GM21717 (cell line): Measurements from ENCODE around the gene SMCHD1.
"Not testable (repeated sequence)": the region's sequence is repeated elsewhere in the genome, so short reads cannot be mapped to it uniquely, and the experiment has no call there.

ENCODE experiments used
- ATAC-seq: cut with Tn5 transposase; IDR thresholded peaks from one replicate; pipeline ENCODE4 v1.9.1; 2021; ENCODE audit warnings: mild to moderate bottlenecking, moderate library complexity; ENCODE audit not compliant: unreplicated experiment

SMCHD1 gene

DNA sequence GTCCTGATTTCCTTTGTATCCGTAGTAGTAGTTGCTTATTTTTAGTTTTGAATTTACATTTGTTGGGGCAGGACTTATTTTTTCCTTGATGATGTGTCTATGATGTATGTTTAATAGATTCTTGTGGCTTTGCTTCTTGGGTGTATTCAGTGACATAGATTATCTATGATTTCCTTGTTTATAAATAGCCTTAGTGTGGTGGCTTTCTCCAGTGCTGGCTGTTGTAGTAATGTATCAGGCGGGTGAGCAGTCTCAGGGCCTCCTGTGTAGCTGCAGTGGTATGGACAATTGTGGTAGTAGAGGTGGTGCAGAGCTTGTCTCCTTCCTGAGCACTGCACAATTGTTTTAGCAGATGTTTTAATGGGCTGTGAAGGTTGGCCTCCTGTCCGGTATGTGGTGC, 60.5 kb downstream of the SMCHD1 start:
- no peak for ATAC-seq

DNA sequence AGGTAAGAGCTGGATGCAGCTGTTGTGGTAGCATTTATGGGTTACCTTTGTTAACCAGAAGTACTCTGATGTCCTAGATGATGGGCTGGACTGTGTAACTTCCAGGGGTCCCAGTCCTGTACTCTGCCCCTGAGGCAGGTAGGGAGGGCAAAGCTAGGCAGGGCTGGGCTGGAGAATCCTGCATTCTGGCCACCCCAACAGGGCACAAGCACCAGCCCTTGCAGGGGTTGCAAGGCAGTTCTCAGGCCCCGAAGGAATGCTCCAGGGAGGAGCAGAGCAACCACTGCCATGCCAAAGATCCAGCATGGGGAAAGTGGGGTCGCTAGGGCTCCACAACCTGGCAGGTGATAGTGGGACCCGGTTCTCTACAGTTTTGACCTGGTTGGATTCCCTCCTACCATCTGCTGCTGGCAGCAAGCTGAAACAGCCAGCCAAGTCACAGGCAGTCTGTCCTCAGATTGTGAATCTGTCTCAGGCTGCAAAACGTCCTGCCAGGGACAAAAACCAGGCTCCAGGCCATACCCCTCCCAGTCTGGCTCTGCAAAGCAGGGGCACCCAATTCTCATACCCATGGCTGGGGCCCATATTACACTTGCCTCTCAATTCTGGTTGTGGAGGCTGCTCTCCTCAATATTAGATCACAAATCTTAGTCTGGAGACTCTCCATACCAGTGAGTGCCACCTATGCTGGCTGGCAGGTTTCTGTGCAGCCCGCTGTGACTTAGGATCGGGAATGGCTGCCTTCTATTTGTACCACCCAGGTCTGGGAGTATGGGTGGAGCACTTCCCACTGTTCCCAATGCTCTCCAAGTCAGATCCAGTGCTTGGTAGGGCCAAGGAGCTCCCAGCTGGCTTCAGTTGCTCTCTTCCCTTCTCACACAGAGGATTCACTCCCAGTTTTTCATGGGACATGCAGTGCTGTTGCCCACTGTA, 61.1 kb downstream of the SMCHD1 start:
- ATAC-seq, result no peak

DNA sequence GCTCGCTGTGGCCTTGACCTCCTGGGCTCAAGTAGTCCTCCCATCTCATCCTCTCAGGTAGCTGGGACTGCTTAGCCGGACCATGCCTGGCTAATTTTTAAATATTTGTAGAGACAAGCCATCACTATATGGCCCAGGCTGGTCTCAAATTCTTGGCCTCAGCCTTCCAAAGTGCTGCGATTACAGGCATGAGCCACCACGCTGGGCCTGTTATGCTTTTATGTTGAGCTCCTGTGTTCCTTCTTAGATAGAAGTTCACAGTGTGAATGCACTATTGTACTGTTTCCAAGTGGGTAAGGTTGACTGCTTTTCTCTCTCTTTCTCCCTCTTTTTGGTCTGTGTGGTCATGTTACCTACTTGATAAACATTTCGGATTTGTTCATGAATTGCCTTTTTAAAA, 61.9 kb downstream of the SMCHD1 start:
- no peak for ATAC-seq

DNA sequence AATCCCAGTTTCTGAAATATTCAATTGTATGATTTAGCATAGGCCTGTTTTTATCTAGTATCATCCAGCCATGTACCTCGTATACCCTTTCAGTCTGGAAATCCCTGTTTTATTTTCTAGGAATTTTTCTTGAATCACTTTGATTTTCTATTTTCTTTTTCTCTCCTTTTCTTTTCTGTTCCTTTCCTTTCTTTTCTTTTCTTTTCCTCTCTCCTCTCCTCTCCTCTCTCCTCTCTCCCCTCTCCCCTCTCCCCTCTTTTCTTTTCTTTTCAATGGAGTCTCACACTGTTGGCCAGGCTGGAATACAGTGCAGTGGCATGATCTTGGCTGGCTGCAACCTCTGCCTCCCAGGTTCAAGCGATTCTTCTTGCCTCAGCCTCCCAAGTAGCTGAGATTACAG, 63.5 kb downstream of the SMCHD1 start:
- no peak for ATAC-seq

DNA sequence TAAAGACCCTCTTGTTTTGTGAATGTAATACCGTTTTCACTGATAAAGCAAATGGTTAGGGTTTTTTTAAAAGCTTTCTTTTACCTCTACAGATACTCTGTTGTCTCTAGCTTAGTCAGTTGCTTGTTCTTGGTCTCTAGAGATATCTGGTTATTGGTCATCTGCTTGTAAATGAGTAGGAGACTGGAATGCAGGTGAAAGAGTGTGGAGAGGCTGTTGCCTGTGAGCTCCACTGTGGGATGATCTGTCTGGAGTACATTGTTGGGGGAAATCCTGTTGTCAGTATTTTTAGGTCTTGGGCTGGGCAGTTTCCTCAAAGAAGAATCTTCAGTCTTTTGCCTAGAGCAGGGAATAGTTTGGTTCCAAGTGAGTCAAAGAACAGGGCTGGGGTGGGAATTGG, 67.7 kb downstream of the SMCHD1 start:
- ATAC-seq, result no peak

DNA sequence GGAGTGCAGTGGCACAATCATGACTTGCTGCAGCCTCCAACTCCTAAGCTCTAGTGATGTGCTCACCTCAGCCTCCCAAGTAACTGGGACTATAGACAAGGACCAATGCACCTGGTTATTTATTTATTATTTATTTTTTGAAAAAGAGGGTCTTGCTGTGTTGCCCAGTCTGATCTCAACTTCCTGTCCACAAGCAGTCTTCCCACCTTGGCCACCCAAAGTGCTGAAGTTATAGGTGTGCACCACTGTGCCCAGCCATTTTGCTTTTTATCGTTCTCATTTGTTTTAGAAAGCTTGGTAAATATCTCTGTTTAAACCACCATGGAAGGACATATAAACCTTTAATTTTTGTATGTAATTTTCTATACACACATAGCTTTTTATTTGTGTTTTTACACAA, 74.2 kb downstream of the SMCHD1 start:
- no peak for ATAC-seq

DNA sequence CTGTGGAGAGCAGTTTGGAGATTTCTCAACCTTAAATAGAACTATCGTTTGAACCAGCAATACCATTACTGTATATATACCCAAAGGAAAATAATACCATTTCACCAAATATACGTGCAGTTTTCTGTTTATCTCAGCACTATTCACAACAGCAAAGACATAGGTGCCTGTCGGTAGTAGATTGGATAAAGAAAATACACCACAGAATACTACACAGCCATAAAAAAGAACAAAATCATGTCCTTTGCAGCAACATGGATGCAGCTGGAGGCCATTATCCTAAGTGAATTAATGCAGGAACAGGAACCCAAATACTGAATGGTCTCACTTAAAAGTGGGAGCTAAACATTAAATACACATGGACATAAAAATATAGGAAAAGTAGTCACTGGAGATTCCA, 81.3 kb downstream of the SMCHD1 start:
- no peak for ATAC-seq

DNA sequence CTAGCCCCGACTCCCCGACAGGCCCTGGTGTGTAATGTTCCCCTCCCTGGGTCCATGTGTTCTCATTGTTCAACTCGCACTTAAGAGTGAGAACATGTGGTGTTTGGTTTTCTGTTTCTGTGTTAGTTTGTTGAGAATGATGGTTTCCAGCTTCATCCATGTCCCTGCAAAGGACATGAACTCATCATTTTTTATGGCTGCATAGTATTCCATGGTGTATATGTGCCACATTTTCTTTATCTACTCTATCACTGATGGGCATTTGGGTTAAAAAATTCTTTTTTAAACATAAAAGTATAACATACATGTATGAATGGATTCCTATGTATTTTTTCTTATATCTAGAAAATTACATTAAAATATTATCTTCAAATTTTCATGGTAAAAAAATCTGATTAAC, 84.6 kb downstream of the SMCHD1 start:
- not testable (repeated sequence) for ATAC-seq

DNA sequence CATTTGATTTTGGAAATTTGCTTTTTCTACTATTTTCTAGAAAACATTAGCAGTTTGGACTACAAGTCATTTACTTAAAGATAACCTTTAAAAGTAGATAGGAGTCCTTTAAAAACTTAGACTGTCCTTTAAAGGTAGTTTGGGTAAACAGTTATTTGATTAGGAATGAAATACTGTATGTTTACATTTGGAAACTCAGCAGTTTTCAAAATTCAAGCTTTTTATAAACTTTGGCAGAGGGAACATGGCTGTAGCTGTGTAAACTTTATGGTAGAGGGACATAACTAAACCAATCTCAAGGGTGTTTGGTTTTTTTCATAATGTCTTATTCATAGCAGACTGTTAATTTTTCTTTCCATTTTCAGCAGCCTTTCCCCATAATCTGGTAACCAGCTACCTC, 90.7 kb downstream of the SMCHD1 start:
- no peak for ATAC-seq

DNA sequence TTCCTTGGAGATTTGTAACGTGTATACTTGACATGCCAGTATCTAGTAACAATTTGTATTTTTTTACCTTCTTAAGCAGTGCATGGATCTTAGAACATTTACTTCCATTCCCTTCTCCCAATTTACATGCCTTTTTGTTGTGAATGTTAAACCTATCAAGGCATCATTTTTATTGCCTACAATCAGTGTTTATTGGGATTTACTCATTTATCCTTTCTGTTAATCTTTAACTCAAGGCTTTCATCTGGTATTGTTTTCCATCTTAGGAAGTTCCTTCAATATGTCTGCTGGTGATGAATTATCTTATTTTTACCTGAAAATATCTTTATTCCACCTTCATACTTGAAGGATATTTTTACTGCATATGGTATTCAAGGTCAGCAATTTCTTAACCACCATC, 102.8 kb downstream of the SMCHD1 start:
- ATAC-seq, result no peak

DNA sequence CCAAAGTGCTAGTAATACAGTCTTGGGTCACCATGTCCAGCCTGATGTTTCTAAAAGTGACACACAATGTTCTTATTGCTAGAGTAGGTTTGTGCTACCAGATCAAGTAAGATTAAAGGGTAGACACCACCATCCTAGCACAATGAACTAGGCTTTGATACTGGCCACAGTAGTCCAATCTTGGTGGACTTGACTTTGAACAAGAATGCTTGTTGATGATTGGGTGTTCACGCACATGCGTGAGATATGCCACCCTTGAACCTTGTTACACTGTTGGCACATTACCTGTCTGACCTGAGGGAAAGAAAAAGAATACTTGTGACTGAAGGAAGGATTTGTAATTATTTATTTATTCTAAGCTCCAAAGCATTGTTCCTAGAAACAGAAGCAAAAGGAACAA, 119.1 kb downstream of the SMCHD1 start:
- no peak for ATAC-seq

DNA sequence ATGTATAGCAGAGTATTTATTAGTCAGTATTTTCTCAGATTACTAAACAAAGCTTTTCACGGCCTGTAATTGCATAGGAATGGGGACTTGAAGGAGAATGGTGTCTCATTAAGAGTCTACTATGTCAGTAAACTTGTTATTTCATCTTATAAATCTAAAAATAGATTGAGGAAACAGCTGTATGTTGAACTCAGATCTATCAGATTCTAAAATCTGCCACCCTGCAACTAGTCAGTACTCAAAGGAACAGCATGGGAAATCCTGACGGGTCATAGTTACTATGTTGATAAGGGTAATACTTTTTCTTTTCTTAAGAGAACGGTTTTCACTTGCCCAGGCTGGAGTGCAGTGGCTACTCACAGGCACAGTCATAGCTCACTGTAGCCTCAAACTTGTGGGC, 121.1 kb downstream of the SMCHD1 start:
- ATAC-seq, result no peak

DNA sequence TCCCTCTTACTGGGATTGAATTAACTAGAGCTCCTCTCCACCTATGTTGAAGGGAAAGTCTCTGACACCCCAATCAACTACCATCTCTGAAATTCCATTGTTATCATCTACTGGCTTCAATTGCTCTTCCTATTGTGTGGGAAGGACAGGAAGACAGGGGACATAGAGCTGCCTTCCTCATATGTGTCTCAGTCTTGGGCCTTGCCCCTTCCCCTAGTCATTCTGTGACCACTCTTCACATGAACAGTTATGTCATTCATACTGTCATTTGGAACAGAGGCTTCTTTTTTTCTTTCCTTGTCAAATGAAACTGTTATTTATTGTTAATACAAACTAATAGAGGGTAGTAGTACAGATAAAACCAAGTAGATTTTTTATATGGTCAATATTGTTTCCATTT, 121.7 kb downstream of the SMCHD1 start:
- no peak for ATAC-seq

DNA sequence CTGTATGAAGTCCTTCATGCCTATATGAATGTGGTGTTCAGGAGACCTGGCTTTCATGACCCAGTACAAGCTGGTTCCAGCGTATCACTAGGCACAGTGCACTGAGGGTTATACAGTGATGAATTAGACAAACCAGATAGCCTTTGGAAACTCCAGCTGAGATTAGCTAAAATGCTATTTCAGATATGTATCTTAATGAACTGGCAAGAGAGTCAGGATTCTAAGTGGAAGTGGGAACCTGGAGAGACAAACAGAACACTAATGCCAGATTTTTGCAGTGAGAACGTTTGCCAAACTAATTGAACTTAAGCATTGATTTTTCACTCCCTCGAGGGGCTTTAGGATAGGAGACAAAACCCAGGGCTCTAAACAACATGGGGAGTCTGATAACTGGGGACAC, 125.2 kb downstream of the SMCHD1 start:
- no peak for ATAC-seq

DNA sequence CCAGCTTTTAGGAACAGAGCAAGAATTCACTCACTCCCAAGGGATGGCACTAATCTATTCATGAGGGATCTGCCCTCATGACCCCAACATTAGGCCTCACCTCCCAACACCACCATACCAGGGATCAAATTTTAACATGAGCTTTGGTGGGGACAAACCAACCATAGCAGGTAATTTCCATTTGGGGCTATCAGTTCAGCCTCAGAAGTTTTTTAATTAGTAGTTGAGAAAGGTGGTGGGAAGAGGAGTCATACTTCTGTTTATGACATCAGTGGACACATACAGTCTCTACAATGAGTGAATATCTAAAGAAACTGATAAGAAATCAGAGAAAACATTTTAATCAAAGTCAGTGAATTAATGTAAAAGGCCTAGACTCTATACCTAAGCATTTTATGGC, 131.7 kb downstream of the SMCHD1 start:
- no peak for ATAC-seq

DNA sequence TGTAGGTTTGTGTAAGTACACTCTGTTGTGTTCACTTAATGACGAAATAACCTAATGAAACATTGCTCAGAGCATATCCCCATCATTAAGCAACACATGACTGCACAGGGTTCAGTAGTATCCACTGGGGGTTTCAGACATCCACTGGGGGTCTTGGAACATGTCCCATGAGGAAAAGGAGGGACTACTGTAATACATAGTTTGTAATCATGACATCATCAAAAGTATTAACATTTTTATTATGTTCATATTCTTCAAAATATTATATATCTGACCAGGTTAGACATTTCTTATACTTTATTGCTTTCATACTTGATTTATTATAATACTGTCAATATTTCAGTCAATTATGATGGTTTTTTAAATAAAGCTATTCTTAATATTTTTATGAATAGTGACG, 136.9 kb downstream of the SMCHD1 start:
- ATAC-seq, result no peak

DNA sequence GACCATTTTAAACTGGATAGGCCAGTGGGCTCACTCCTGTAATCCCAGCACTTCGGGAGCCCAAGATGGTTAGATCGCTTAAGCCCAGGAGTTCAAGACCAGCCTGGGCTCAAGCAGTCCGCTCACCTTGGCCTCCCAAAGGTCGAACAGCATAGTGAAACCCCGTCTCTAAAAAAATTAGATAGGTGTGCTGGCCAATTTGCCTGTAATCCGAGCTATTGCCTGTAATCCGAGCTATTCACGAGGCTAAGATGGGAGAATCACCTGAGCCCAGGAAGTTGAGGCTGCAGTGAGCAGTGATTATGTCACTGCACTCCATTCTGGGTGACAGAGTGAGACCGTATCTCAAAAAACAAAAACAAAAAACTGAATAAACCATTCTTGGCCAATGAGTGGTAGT, 138.6 kb downstream of the SMCHD1 start:
- ATAC-seq, result no peak

DNA sequence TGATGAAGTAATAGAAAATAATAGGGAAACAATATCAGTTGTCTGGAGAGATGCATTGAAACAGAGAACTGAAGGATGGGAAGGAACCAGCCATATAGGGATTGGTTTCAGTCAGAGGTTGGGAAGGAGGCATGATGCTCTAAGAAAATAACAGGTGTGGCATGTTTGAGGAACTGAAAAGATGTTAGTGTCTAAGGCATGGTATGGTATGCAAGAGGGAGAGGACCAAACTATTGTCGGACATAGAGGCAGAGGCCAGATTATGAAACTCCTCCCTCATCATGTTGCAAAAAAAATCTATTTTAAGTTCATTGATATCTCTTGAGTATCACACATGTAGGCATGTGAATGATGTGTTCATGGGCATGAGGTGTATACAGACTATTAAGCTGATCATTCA, 142.4 kb downstream of the SMCHD1 start:
- ATAC-seq, result no peak

DNA sequence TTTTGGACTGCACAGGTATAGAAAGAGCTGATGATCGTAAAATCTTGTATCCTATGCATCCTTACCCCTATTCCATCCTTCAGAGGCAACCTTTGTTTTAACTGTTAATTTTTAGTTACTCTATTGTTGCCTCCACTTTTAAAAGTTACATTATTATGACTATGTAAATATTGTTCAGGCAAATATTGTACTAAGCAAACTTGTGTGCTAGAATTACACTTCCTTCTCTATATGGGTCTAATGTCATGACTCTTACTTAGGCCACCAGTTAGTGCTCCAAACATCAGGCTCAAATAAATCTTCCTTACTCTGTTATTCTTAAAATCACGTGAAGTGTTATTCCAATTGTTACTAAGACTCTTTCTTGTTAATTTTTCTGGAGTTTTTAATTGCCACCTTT, 143.8 kb downstream of the SMCHD1 start:
- no peak for ATAC-seq

DNA sequence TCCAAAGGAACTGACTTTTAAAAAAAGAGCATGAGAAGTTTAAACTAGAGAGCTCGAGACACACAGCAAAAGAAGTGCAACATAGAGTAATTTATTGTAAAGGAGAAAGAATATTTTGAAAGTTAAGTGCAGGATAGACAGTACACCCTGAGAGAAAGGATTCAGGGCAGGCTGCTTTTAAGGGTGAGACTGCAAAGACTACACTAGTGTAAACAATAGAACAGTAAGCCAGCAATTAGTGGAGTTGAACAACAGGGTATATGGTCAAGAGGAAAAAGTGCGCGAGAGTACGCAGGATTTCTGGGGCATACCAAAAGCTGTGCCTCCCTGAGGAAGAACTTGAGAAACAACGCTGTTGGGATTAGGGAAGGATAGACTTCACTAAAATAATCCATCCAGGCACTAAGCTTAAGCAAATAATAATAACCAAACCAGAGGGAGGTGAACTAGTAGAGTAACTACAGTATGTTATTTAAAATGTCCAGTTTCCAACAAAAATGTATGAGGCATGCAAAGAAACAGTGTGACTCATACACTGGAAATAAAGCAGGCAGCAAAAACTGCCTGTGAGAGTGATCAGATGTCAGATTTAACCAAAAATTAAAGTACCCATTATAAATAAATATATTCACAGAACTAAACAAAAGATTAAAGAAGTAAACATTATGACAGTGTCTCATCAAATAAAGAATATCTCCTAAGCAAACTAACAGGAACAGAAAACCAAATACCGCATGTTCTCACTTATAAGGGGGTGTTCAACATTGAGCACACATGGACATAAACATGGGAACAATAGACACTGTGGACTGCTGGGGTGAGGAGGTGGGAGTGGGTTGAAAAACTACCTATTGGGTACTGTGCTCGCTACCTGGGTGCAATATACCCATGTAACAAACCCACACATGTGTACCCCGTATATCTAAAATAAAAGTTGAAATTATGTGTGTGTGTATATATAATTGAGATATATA, 150.7 kb downstream of the SMCHD1 start:
- ATAC-seq, result no peak

DNA sequence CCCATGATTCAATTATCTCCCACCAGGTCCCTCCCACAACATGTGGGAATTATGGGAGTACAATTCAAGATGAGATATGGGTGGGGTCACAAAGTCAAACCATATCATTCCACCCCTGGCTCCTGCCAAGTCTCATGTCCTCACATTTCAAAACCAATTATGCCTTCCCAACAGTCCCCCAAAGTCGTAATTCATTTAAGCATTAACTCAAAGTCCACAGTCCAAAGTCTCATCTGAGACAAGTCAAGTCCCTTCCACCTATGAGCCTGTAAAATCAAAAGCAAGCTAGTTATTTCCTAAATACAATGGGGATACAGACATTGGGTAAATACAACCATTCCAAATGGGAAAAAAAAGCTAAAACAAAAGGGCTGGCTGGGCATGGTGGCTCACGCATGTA, 153.1 kb downstream of the SMCHD1 start:
- ATAC-seq, result not testable (repeated sequence)

DNA sequence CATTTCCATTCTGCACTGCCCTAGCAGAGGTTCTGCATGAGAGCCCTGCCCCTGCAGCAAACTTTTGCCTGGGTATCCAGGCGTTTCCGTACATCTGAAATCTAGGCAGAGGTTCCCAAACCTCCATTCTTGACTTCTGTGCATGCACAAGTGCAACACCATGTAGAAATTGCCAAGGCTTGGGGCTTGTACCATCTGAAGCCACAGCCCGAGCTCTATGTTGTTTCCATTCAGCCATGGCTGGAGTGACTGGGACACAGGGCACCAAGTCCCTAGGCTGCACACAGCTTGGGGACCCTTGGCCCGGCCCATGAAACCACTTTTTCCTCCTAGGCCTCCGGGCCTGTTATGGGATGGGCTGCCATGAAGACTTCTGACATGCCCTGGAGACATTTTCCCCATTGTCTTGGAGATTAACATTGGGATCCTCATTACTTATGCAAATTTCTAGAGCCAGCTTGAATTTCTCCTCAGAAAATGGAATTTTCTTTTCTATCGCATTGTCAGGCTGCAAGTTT, 154.2 kb downstream of the SMCHD1 start:
- not testable (repeated sequence) for ATAC-seq
